Activated CD8-positive, alpha-beta memory T cell treated with anti-CD3 and anti-CD28 coated beads, Interleukin-2, amount 50 U/mL, for 24 hours (primary cell): Measurements from ENCODE around the gene CLVS2.

Experiments used
- DNase-seq: peaks from one replicate; pipeline ENCODE4 v3.0.0-alpha.2; 2020; ENCODE audit errors: extremely low read depth

The CLVS2 gene

GRCh38 chr6:123027408-123027807, 31.4 kb downstream of the CLVS2 start:
- no peak for DNase-seq

GRCh38 chr6:123028263-123028662, 32.2 kb downstream of the CLVS2 start:
- no peak for DNase-seq

GRCh38 chr6:123030282-123030681, 34.2 kb downstream of the CLVS2 start:
- no peak for DNase-seq

GRCh38 chr6:123036648-123037047, 40.6 kb downstream of the CLVS2 start:
- no peak for DNase-seq

GRCh38 chr6:123039431-123039830, 43.4 kb downstream of the CLVS2 start:
- no peak for DNase-seq

- DNase-seq, result no peak
These were observed 46.4 kb downstream of the CLVS2 start for GRCh38 chr6:123042401-123042800.

- no peak for DNase-seq
These were observed 48.4 kb downstream of the CLVS2 start for GRCh38 chr6:123044341-123044860.

- no peak for DNase-seq
These were observed 57.7 kb downstream of the CLVS2 start for GRCh38 chr6:123053602-123054225.

- DNase-seq, result no peak
These were observed 59.2 kb downstream of the CLVS2 start for GRCh38 chr6:123055256-123055655.

- no peak for DNase-seq
These were observed 66.6 kb downstream of the CLVS2 start for GRCh38 chr6:123062670-123063069.

GRCh38 chr6:123064038-123064437, 68.0 kb downstream of the CLVS2 start:
- DNase-seq, result no peak

GRCh38 chr6:123074616-123075015, 78.6 kb downstream of the CLVS2 start:
- DNase-seq, result no peak

GRCh38 chr6:123085403-123085802, 89.4 kb downstream of the CLVS2 start:
- no peak for DNase-seq

- no peak for DNase-seq
These were observed 93.2 kb downstream of the CLVS2 start for GRCh38 chr6:123089226-123089625.

GRCh38 chr6:123091091-123091895, 95.3 kb downstream of the CLVS2 start:
- no peak for DNase-seq

- DNase-seq, result no peak
These were observed 95.8 kb downstream of the CLVS2 start for GRCh38 chr6:123091896-123092271.

GRCh38 chr6:123094795-123095194, 98.8 kb downstream of the CLVS2 start:
- no peak for DNase-seq

- no peak for DNase-seq
These were observed 109.5 kb downstream of the CLVS2 start for GRCh38 chr6:123105561-123105960.

GRCh38 chr6:123116370-123116769, 120.3 kb downstream of the CLVS2 start:
- DNase-seq, result no peak

GRCh38 chr6:123117145-123117908, 121.3 kb downstream of the CLVS2 start:
- no peak for DNase-seq

- no peak for DNase-seq
These were observed 122.8 kb downstream of the CLVS2 start for GRCh38 chr6:123118811-123119210.
